ENCODE data around the gene ERBB4.
"Not testable (repeated sequence)": the region's sequence is repeated elsewhere in the genome, so short reads cannot be mapped to it uniquely, and the experiment has no call there.

ERBB4 gene

GRCh38 chr2:211730215-211730614, 808.4 kb downstream of the ERBB4 start:
- DNase-seq (ENCODE audit: low read depth in 2 of 2) = no peak

GRCh38 chr2:211729433-211729832, 809.2 kb downstream of the ERBB4 start:
- DNase-seq (ENCODE audit: low read depth in 2 of 2) = no peak

GRCh38 chr2:211724933-211725332, 813.7 kb downstream of the ERBB4 start:
- no peak for DNase-seq (ENCODE audit: low read depth in 2 of 2)

GRCh38 chr2:211723398-211723797, 815.2 kb downstream of the ERBB4 start:
- no peak for DNase-seq (ENCODE audit: low read depth in 2 of 2)

- no peak for DNase-seq (ENCODE audit: low read depth in 2 of 2)
Observed at GRCh38 chr2:211722928-211723327, 815.7 kb downstream of the ERBB4 start.

- not testable (repeated sequence) for DNase-seq (ENCODE audit: low read depth in 2 of 2)
Observed at GRCh38 chr2:211721874-211722273, 816.7 kb downstream of the ERBB4 start.

- DNase-seq (ENCODE audit: low read depth in 2 of 2) = no peak
Observed at GRCh38 chr2:211709389-211709788, 829.2 kb downstream of the ERBB4 start.

- DNase-seq (ENCODE audit: low read depth in 2 of 2) = no peak
Observed at GRCh38 chr2:211692689-211693088, 845.9 kb downstream of the ERBB4 start.

GRCh38 chr2:211690736-211691135, 847.9 kb downstream of the ERBB4 start:
- no peak for DNase-seq (ENCODE audit: low read depth in 2 of 2)

GRCh38 chr2:211688196-211688595, 850.4 kb downstream of the ERBB4 start:
- DNase-seq (ENCODE audit: low read depth in 2 of 2) = no peak

- no peak for DNase-seq (ENCODE audit: low read depth in 2 of 2)
Observed at GRCh38 chr2:211674715-211675114, 863.9 kb downstream of the ERBB4 start.

- DNase-seq (ENCODE audit: low read depth in 2 of 2) = no peak
Observed at GRCh38 chr2:211673133-211673905, 865.3 kb downstream of the ERBB4 start.

- no peak for DNase-seq (ENCODE audit: low read depth in 2 of 2)
Observed at GRCh38 chr2:211671977-211672376, 866.6 kb downstream of the ERBB4 start.

GRCh38 chr2:211665299-211665698, 873.3 kb downstream of the ERBB4 start:
- DNase-seq (ENCODE audit: low read depth in 2 of 2) = no peak

- no peak for DNase-seq (ENCODE audit: low read depth in 2 of 2)
Observed at GRCh38 chr2:211664321-211664720, 874.3 kb downstream of the ERBB4 start.

GRCh38 chr2:211654211-211654780, 884.3 kb downstream of the ERBB4 start:
- no peak for DNase-seq (ENCODE audit: low read depth in 2 of 2)

GRCh38 chr2:211652327-211652726, 886.3 kb downstream of the ERBB4 start:
- DNase-seq (ENCODE audit: low read depth in 2 of 2) = no peak

GRCh38 chr2:211649331-211649730, 889.3 kb downstream of the ERBB4 start:
- DNase-seq (ENCODE audit: low read depth in 2 of 2) = no peak

GRCh38 chr2:211631503-211631902, 907.1 kb downstream of the ERBB4 start:
- DNase-seq (ENCODE audit: low read depth in 2 of 2) = no peak

- DNase-seq (ENCODE audit: low read depth in 2 of 2) = no peak
Observed at GRCh38 chr2:211623096-211623495, 915.5 kb downstream of the ERBB4 start.

GRCh38 chr2:211620986-211621385, 917.6 kb downstream of the ERBB4 start:
- DNase-seq (ENCODE audit: low read depth in 2 of 2) = no peak

GRCh38 chr2:211617803-211618202, 920.8 kb downstream of the ERBB4 start:
- no peak for DNase-seq (ENCODE audit: low read depth in 2 of 2)

GRCh38 chr2:211611621-211612020, 927.0 kb downstream of the ERBB4 start:
- DNase-seq (ENCODE audit: low read depth in 2 of 2) = no peak
